ENCODE data around the gene CTNNBL1.
"Not testable (repeated sequence)": the region's sequence is repeated elsewhere in the genome, so short reads cannot be mapped to it uniquely, and the experiment has no call there.

CTNNBL1 gene, protein sequence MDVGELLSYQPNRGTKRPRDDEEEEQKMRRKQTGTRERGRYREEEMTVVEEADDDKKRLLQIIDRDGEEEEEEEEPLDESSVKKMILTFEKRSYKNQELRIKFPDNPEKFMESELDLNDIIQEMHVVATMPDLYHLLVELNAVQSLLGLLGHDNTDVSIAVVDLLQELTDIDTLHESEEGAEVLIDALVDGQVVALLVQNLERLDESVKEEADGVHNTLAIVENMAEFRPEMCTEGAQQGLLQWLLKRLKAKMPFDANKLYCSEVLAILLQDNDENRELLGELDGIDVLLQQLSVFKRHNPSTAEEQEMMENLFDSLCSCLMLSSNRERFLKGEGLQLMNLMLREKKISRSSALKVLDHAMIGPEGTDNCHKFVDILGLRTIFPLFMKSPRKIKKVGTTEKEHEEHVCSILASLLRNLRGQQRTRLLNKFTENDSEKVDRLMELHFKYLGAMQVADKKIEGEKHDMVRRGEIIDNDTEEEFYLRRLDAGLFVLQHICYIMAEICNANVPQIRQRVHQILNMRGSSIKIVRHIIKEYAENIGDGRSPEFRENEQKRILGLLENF

DNA sequence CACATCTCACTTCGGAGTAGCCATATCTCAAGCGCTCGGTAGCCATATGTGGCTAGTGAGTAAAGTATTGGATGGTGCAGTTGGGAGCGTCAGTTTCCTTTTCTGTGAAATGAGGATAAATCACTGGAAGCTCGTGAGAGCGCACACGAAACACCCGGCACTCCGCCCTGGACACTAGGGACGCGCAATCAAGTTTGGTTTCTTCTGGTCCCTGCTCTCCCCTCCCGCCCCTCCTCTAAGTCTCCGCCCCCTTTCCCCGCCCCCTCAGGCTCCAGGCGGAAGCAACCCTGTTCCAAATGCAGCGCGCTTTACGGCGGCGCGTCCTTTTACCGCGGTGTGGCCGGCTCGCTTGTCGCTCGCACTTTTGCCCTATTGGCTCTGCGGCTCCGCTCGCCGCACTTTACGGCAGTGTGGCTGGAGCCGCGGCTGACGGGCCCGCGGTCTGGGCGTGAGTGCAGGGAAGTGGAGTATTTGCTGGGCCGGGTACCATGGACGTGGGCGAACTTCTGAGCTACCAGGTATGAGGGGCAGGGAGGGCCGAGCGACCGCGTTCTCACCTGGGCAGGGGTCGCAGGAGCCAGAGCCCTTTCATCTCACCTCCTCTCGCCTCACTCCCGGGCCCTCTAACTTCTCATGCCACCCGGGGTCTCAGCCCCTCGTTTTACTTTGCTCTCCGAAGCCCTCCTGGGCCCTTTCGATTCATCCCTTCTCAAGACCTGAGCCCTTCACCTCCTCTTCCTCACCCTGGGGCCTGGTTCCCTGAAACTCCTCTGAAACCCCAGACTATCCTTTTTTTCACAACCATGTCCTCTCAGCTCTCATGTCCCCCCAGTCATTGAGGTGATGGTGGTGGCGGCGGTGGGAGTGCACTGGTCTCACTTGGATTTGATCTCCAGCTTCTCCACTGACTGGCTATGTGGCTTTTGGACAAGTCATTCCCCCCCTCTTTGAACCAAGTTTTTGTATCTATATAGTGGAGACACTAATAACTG lies at the start of gene CTNNBL1:
Gene CTNNBL1, plus strand, starts transcription at position 396 of the 992 bp plus-strand sequence. Its CDS starts 93 bp downstream, at position 489.
- DNase-seq, result peak; percentile 94

DNA sequence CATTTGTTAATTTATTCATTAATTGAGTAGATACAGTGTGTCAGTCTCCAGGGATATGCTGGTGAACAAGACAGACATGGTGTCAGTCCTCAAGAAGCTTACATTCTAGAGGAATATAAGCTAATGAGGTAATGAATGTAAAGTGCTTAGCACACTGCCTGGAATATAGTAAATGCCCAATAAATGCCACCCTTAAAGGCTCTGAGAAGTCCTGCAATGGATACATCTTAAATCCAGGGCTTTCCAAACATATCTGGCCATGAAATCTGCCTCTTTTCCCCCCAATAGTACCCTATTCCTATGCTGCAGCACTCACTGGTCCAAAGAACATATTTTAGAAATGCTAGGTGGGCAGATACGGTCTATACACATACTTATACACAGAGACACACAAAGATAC lies 49.2 kb upstream of the CTNNBL1 start:
- DNase-seq, result no peak

DNA sequence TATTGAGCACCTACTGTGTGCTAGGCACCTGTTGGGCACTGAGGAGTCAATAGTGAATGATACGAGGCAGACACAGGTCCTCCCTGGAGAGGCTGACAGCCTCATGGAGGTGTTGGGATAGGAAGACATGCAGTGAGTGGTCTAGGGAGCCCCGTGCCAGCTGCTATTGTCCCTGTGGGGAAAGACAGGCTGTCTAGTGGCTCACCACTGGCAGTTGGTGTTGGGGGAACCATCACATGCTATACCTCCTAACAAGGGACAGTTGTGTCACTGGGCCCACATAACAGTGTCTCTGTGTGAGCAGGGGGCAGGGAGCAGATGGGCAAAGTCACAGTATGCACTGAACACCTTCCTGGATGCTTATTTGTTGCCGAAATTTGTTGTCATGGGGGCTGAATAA lies 45.9 kb upstream of the CTNNBL1 start:
- DNase-seq, result no peak

DNA sequence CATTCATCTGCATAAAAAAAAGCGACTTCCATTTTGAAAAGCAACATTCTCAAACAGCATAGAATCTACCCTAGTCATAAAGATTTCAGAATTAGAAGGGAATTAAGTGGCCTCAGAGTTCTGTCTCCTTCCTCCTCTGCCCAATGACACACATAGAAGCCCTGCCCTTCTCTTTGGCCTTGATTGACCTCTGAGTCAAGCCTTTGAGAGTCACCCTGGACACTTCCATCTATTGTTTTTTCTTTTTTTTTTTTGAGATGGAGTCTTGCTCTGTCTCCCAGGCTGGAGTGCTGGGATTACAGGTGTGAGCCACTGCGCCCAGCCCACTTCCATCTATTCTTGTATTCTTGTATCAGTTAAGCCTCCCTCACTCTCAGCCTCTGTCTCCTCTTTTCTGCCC lies 44.8 kb upstream of the CTNNBL1 start:
- no peak for DNase-seq

DNA sequence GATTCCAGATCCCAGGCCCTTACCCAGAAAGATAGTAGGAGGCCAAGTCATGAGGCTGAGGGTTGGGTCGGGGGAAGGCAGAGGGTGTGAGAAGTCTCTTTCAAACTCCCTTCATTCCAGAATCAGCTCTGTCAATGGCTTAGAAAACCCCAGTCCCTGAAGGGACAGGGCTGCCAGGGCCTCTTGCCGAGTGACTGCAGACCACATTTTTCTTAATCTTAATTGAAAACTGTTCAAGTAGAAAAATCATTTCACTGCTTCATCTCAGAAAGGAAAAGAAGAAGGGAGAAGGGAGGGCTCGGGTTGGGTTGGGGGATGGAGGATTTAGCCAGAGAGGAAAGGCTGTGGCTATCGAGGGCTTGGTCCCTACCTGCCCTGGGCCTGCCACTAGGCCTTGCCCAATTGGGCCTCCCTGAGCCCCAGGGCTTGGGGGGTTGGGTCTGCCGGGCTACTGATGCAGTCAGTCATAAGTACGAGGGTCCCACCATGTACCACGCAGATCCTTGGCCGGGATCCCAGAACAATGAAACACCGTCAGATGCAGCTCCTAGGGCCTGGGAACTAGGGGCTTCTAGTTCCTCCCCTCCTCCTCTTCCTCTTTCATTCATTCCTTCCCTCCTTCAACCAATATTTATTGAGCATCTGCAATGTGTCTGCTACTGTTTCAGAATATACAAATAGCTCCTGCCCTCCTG lies 44.0 kb upstream of the CTNNBL1 start:
- no peak for DNase-seq

DNA sequence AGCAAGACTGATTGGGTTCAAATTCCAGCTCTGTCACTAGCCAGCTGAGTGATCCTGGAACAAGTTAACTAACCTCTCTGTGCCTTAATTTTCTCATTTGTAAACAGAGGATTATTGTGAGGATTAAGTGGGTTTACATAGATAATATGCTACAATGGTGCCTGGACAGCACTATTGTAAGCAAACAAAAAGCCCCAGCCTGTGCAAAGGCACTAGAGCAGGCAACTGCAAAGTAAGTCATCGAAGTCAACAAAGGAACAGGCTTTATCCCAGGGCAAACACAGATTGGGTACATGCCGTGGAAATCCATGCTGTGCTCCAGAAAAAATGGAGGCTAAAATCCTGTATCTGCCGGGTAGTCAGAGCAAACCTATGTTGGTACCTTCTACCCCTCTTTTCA lies 43.2 kb upstream of the CTNNBL1 start:
- no peak for DNase-seq

DNA sequence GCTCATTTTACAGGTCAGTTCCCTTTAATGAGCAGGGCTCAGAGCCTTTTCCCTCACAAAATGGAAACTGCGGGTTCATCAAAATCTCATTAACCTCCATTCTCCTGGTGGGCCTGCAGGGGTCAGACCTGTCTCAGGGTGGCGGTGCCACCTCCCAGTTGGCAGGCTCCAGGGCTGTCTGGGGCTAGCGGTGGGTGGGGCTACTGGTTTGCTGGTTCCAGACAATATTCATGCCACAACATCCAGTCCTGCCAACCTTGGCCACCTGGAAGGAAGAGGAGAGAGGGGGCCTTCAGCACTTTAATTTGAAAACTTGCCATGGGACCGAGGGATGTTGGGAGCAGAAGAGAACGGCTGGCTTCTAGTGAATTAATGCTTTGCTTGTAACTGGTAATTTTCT lies 41.9 kb upstream of the CTNNBL1 start:
- no peak for DNase-seq

DNA sequence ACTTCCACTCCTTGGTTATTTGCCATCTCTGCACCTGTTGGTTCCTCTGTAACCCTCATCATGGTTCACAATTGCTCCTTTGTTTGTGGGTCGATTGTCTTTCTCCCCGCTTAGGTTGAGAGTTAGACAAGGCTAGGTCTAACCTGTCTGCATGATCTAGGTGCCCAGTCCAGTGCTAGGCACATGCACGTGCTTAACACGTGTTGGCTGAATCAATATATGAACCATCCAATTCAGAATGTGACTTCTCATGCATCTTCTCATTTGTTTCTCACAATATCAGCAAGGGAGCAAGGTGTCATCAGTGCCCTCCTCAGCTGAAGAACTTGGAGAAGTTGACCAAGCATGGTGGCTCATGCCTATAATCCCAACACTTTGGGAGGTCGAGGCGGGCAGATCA lies 36.9 kb upstream of the CTNNBL1 start:
- DNase-seq, result no peak

DNA sequence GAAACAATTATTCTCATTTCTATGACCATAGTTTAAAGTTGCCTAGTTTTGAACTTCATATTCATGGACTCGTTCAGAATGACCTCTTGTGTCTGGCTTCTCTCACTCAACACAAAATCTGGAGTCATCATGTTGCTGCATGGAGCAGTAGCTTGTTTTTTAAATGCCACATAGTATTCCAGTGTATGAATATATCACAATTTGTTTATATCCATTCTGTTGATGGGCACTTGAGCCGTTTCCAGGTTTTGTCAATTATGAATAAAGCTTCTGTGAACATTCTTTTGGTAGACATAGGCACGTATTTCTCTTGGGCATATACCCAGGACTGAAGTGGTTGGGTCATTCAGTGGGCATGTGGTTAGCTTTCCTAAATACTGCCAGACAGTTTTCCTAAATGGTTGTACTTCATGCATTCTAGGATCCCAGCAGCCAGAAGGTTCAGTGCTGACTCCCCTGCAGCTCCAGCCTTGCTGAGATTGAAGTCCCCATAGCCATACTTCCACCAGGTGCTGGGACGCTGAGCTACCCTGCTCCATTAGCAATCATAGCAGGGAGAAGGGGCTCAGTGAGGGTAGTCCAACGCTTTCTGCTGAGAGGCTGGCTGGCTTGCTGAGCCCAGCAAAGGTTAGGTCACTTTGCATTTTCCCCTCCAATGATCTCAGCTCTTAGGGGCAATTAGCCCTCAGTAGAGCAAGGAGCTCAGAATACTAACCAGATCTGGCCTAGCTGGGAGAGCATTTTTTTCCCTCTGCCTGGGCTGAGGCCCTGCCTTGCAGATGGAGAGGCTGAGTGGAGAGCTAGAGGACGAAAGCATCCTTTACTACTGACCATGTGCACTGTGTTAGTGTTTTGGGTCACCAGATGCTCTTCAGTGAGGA lies 35.7 kb upstream of the CTNNBL1 start:
- no peak for DNase-seq

DNA sequence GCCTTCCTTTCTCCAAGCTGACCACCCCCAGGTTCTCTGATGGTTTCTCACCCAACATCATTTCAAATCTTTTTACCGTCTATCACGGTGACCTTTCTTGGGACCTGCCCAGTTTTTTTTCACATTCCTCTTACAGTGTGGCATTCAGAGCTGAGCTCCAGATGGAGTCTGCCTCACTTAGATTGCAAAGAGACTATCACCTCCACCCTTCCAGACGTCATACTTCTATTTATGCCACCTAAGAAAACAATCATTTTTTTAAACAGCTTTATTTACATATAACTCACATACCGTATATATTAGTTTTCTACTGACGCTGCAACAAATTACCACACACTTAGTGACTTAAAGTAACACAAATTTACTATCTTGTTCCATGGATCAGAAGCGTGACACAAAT lies 32.3 kb upstream of the CTNNBL1 start:
- DNase-seq, result no peak

DNA sequence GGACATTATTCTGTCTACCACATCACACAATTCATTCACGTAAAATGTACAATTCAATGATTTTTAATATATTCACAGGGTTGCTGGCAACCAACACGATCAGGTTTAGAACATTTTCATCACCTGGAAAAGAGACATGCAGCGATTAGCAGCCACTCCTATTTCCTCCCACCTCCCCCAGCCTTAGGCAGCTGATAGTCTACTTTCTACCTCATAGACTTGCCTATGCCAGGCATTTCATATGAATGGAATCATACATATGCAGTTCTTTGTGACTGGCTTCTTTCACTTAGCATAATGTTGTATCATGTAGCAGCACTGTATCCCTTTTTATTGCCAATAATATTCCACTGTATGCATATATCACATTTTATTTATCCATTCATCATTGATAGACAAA lies 31.5 kb upstream of the CTNNBL1 start:
- DNase-seq, result no peak

DNA sequence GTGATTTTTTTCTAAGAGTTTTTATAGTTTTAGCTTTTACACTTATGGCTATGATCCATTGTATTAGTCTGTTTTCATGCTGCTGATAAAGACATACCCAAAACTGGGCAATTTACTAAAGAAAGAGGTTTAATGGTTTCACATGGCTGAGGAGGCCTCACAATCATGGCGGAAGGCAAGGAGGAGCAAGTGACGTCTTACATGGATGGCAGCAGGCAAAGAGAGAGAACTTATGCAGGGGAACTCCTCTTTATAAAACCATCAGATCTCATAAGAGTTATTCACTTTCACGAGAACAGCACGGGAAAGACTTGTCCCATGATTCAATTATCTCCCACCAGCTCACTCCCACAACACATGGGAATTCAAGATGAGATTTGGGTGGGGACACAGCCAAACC lies 29.2 kb upstream of the CTNNBL1 start:
- not testable (repeated sequence) for DNase-seq

DNA sequence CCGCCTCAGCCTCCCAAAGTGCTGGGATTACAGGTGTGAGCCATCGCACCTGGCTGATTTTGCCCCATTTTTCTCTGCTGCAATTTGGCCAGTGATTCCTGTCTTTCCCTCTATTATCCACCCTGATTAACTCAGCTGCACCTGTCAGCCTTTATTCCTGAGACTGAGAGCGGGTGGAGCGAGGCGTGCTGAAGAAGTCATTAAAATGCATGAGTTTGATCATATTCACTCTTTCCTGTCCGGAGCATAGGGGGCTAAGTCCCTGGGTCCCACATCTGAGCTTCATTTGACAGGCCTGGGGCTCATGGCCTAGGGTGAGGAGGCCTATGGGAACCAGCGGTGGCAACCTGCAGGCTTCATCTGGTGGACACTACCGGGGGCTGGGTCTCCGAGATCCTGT lies 25.7 kb upstream of the CTNNBL1 start:
- no peak for DNase-seq

DNA sequence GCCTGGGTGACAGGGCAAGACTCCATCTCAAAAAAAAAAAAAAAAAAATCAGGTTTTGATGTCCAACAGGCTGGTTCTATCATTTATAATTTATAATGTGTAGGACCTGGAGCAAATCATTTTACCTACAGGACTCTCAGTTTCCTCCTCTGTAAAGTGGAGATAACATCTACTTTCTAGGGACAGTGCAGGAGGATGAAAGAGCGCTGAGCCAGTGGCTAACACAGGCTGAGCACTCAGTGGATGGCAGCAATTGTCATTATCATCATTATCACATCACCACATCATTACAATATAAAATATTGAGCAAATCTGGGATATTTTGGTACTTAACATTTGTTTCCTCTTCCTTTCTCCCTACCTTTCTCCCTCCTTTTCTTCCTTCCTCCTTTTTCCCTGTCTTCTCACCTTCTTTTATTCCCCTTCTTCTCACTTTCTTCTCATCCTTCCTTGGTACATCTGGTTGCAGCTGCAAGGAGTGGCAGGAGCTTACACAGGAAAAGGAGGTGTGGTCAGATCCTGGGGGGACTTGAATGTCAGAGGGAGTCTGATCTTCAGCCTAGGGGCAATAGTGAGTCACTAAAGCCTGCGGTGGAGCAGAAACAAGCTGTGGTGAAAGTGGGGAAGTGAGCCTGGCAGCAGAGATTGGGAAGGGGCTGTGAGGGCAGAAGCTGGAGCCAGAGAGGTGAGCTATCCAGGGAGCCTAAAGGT lies 24.6 kb upstream of the CTNNBL1 start:
- DNase-seq, result no peak

DNA sequence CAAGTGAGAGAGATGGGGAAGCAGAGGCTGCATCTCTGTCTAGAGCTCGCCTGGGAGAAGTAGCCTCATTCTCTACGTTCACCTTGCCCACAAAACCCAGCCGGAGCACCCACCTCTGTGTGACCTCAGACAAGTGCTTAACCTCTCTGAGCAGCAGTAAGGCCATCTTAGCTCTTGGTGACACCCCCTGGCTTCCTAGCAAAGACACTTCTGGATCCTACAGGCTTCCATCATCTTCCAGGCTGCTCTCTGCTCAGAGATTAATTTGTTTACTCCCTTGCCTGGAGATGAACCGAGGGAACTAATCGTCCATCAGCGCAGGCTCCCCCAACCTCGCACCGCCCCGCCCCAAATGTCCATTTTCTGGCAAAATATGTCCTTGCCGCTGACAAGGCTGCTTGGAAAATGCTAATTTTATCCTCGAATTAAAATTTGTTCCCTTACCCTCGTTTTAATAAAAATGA lies 24.0 kb upstream of the CTNNBL1 start:
- DNase-seq, result no peak

DNA sequence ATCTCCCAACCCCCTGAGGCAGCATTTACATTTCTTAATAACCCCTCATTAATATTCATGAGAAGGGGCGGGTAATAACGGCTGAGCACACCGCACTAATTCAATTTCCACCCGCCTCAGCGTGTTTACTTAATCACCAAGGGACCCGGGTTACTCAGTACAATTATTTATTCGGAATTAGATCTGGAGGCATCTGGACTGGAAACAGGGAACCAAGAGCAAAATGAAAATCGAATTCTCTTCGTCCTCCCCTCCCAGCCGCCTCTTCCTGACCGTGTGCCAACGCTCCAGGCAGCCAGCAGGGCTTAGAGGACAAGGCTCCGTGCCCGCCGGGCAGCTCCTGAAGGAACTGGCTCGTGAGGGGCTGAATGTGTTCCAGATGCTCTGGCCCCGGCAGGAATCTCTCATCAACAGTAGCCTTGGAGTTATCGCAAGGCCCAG lies 23.5 kb upstream of the CTNNBL1 start:
- peak; percentile 8 for DNase-seq

DNA sequence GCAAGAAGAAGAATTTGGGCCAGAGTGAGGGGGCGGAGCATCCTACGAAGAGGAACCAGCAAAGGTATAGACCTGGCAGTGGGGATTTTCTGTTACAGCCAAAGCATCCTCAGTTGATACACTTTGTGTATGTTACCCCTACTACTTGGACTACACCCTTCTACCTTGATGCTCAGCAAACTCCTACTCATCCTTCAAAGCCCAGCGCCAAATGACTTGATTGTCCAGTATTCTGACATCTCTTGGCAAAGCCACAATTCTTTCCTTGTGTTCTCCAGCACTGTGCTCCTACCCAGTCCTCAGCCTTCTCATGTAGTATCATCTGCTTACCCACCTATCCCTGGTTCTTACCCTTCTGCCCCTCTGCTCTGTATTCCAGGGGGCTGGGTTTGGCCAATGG lies 21.7 kb upstream of the CTNNBL1 start:
- no peak for DNase-seq

DNA sequence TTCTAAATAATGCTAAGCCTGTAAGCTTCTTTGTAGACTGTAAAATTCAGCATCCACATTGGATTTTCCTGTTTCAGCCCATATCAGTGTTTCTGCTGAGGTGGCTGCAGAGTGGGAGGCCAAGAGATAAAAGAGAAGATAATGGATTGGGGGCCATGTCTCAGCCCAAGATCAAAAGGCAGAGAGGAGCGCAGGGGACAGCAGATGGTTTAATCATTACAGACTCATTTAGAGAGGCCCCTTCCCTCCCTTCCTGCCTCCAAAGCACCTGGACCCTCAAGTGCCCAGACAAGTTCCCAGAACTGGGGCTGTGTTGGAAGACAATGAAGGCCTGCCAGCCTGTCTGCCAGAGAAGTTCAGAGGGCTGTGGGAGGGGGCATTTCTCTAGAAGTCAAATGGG lies 20.4 kb upstream of the CTNNBL1 start:
- peak; percentile 5 for DNase-seq

DNA sequence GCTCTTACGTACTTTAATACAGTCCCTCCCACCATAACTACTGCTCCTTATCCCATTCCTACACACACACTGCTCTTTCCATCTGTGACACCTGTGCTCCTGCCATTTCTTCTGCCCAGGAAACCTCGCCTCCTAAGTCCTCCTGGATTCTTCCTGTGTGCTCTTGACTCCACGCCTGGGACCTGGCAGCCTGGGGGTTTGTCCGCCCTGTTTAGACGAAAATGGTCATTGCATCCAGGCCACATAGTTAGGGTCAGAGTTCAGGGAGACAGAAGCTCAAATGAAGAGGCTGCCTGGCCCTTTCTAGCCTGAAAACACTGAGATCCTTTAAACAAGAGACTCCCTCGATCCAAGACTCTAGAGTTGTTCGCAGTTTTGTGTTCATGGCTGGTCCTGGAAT lies 17.4 kb upstream of the CTNNBL1 start:
- no peak for DNase-seq

DNA sequence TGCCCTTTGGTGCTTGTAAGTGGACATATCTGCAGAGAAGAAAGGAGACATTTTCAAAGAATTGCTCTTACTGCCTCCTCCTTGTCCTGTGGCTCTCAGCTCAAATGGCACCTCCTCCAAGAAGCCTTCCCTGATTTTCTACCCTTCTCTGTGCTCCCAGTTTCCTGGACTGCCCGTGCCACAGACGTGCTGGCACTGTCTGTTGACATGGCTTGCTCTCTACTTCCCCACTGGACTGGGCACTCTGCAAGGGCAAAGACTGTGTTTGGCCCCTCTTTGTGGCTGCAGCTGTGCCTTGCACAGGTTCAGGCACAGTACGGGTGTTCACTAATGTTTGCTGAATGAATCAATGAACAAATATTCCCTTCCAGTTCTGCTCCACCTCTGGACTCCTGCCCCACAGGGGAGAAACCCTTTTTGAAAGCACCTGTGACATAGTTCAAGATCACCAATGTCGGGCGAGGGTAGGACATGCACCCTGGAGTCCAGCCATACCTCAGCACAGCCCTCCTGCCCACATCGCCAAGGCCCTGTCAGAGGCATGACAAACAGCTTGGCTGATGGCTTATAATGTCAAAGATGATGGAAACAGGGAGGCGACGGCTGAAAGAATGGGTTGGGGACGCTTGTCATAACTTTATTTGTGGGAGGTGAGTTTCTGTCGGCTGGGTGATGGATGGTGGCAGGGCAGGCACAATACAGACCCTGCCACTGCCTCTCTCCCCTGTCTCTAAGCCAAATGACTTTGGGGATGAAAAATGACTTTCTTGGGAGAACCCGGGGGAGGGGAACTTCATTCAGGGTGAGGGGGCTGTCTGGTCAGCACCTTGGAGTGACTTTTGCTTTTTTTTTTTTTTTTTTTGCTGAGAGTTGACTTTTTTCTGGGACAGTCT lies 15.6 kb upstream of the CTNNBL1 start:
- no peak for DNase-seq

All from NCI-H510A treated with DMSO at 0.1 percent for 48 hours (cell line).